NCI-H510A (cell line): ENCODE results near the gene RDH5.

ENCODE experiments used
- DNase-seq: peaks from one replicate; lab custom pipeline; 2025; lab: John Stamatoyannopoulos, UW

Gene RDH5

DNA sequence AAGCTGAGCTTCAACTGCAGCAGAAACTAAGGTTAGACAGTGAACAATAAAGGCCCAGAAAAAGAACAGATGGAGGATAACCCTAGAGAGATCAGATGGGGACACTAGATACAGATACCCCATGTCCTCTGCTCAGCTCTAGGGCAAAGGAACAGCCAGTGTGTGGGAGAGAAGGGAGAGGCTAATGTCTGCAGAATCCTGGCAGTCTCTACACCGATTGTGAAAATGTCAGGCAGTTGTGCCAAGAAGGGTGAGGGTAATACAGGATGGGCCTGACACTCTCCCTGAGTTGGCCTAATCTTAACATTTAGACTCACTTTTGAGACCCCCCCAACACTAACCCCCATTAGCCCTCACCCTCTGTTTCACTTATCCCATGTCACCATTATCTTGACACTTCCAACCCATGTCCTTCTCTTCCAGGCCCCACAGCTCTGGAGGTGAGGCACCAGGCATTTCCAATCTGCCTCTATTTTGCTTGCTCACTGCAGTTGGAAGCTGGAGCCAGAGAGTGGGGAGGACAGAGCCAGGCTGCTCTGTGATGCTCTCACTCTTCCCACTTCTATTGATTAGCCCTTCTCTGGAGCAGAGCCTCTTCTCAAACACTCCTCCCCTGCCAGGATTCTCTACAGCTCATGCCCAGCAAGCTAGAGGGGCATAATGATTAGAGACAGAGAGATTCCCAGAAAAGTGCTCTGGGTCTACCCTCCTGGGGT lies 7.3 kb upstream of the RDH5 start:
- DNase-seq, result no peak

DNA sequence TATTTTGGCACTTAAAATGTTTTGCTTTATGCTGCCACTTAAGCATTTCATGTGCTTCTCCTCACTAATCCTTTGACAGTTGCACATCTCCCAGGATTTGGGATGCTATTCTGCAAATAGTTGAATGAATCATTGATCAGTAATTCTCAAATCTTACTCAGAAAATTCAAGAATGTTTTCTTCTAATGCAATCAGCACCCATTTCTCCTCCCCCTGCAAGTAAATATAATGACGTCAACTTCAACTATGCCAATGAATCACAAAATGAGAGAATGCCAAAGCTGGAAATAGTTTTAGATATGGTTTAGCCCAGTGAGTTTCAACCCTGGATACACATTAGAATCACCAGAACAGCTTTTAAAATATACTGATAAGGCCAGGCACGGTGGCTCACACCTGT lies 6.5 kb upstream of the RDH5 start:
- no peak for DNase-seq

DNA sequence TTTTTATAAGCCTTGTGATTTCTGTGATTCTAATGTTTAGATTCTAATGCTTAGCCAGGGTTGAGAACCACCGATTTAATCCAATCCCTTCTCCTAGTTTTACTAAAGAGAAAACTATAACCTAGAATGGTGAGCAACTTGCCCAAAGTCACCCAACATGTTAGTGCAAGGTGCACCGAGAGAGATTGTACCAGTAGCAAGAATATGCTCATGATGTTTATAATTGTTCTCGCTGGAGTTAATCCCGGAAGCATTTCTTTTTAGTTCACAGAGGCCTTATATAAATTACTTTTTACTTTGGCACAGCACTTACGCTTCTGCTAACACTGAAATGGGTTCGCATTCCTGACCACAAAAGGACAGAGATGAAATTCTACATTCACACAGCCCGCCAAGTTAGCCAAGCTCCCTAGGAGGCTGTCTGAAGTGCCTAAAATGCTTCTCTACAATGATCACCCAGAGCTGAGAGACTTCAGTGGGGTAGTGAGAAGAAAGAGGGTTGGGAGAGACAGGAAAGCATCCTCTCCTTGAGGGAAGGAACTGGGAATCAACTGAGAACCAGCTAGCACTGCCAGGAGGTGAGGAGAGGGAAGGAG lies 4.9 kb upstream of the RDH5 start:
- DNase-seq, result no peak

DNA sequence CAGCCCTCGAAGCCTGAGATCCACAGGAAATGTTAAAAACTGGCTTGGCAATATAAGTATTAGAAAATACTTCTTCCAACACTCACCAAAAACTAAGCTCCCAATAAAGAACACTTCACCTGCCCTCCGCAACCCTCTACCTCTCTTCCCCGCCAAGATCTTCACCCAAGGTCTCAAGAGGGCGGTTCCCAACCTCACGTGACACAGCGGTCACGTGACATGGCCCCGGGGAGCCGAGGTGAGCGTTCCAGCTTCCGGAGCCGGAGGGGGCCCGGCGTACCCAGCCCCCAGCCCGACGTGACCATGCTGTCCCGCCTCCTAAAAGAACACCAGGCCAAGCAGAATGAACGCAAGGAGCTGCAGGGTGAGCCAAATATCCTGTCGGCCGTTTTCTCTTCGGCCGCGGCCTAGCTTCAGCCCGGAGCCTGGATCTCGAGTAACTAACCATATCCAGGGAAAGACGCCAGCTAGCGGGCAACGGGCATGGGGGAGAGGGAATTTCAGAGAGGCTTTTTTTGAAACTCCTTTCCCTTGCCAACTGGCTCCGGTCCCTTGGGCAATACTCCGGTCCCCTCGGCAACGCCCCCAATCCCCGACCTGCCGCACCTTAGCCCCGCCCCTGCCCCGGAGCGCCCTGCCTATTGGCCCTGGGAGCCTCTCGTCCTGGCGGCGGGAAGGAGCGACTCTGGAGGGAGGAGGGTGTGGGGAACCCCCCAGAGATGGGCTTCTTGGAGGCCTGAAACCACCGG lies 4.2 kb upstream of the RDH5 start, which contains the start of gene BLOC1S1:
Gene BLOC1S1 (plus strand): TSS at position 214 of the 749 bp plus-strand sequence. CDS start 6 bp downstream, at position 220.
- peak; percentile 83 for DNase-seq

DNA sequence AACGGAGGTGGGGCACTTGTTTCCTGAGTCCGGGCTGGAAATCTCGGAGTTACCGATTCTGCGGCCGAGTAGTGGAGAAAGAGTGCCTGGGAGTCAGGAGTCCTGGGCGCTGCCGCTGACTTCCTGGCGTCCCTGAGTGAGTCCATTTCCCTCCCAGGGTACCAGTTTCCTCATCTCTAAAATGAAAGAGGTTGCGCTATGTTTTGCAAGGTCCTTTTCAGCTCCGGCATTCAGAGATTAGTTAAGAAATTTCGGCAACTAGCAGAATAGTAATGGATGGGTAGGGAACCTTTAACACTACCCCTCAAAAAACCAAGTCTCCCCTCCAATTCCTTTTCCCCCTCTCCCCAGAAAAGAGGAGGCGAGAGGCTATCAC lies 3.6 kb upstream of the RDH5 start:
- DNase-seq, result no peak

DNA sequence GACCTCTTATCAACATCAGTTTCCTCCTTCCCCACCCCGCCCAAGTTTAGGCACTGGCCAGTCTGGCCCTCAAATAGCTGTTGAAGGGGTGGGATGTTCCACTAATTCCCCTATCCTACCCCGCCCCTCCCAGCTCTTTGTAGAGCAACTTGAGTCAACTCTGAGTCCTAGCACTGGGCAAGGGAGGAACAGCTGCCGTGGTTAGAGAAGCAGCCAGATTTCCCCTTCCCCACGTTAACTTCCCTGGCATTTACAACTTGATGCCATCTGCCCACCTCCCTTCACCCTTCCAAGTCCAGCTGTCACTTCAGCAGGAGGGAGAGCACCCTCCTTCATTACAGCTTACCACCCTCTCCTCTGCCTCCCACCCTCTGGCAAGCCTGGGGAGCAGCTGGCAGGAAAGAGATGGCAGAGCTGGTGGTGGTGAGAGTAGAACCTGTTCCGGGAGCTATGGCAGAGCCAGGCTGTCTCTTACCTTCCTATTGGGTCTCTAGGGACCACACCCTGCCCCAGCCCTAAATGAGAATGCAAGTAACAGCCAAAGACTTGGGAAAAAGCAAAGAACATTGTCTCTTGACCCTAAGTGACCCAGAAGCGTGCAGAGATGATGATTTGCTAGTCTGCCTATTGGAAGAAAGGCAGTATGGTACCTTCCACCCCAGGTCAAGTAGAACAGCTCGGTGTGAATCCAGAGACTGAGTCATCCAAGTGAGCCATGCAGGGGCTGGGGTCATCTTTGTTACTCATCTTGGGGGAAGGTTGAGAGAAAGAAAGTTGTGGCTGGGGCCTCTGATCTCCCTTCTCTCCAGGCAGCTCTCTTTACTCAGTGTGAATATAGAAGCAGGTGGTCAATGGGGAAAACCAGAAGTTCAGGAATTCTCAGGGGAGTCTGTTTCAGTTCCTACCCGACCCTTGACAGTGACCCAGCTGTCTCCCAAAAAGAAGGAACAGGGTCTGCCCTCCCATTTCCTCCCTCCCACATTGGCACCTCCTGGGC lies 2.9 kb upstream of the RDH5 start:
- no peak for DNase-seq

DNA sequence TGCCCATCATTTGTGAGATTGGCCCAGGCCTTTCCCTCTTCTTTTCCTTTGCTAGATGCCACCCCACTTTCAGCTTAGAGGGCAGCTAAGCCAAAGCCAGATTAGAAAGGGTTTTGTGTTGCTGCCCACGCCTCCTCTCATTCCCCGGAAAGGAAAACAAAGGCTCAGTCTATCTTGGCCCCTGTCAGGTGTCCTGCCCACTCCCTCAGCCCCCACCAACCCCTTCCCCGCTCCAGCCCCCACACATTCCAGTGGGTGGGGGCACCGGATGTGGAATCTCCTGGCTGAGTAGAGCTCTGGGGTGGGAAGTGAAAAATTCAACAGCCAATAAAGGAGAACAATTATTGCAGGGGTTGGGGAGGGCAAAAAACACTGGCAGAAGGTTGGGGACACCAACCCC lies 2.2 kb upstream of the RDH5 start:
- no peak for DNase-seq

DNA sequence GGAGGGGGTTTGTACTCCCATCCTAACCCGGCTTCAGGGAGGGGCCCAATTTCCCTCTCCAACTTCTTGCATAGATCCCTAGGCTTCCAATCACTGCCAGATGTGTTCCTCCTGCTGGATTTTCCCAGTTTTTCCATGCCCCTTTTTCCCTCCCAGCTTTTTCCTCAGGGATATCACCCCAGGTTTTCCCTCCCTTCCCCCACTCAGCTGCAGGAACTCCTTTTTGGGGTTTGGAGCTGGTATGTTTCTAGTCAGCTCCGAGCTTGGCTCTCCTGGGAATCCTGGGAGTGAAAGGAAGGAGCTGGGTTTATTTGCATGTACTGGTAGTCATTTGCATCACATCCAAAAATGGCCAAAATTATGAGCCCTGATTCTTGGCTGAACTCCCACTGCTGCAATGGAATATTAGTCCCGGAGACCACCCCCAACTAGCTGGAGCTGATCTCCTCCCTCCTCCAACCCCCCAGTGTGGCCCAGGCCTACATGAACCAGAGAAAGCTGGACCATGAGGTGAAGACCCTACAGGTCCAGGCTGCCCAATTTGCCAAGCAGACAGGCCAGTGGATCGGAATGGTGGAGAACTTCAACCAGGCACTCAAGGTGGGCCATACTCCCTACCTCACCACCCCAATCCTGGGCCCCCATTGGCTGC lies 1.4 kb upstream of the RDH5 start:
- DNase-seq, result no peak

DNA sequence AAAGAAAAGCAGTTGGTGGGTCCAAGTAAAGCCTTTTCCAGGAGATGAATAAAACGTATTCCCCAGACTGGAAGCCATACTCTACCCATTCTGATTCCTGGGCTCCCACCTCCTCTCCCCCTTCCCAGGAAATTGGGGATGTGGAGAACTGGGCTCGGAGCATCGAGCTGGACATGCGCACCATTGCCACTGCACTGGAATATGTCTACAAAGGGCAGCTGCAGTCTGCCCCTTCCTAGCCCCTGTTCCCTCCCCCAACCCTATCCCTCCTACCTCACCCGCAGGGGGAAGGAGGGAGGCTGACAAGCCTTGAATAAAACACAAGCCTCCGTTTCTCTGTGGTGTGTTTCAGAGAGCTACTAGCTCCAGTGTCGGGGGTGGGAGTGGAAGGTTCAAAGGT lies 822 bp upstream of the RDH5 start:
- no peak for DNase-seq

DNA sequence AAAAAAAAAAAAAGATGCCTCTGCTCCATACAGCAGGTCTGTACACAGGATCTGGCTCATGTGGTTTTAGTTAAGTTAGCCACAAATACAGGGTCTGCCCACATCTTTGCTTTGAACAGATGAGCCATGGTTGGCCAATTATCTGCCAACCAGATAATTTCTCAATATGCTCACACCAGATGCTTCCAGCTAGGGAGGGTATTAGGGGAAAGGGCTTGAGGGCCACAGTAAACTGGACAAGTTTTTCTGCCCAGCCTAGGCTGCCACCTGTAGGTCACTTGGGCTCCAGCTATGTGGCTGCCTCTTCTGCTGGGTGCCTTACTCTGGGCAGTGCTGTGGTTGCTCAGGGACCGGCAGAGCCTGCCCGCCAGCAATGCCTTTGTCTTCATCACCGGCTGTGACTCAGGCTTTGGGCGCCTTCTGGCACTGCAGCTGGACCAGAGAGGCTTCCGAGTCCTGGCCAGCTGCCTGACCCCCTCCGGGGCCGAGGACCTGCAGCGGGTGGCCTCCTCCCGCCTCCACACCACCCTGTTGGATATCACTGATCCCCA lies 776 bp downstream of the RDH5 start:
- DNase-seq, result no peak

DNA sequence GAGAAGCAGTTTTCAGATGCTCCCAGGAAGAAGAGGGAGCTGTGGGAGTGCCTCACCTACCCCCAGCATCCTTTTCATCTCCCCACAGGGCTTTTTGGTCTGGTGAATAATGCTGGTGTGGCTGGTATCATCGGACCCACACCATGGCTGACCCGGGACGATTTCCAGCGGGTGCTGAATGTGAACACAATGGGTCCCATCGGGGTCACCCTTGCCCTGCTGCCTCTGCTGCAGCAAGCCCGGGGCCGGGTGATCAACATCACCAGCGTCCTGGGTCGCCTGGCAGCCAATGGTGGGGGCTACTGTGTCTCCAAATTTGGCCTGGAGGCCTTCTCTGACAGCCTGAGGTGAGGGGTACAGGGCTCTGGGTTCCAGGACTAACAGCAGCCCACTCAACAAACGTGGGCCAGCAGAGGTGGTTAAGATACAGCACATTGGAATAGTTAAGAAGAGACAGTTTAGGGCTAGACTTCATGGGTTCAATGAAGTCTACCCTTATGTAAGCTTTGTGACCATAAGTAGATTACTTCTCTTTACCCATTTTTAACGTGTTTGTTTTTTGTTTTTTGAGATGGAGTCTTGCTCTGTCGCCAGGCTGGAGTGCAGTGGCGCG lies 1.5 kb downstream of the RDH5 start:
- DNase-seq, result no peak

DNA sequence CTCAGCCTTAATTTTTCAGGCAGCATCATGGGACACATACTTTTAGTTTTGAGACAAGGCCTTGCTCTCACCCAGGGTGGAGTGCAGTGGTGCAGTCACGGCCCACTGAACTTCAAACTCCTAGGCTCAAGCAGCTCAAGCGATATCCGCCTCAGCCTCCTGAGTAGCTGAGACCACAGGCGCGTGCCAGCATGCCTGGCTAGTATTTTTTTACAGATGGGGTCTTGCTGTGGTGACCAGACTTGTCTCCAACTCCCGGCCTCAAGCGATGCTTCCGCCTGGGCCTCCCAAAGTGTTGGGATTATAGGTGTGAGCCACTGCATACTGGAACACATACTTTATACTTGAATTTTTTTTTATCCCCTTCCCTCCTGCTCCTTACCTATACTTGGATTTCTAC lies 2.8 kb downstream of the RDH5 start:
- DNase-seq, result no peak

DNA sequence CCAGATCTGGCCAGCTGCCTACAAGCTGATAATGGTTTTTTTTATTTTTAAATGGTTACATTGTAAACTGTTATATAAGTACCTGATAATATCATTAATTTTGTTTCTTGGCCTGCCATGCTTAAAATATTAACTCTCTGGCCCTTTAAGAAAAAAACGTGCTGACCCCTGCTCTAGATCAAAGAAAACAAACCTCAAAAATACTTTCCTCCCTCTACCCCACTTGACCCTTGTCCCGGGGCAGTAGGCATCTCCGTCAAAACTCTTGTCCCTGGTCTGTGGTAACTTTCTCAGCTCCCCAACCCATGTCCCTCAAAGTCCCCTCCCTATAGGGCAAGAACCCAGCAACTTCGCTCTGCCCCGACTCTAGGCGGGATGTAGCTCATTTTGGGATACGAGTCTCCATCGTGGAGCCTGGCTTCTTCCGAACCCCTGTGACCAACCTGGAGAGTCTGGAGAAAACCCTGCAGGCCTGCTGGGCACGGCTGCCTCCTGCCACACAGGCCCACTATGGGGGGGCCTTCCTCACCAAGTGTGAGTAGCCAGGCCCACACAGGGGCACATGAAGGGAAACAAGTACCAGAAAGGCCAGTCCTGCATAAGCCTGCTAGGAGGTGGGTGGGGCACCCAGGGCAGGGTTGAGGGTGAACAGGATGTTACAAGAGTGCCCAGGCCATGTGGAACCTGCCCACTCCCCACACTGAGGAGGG lies 3.5 kb downstream of the RDH5 start:
- DNase-seq, result no peak

DNA sequence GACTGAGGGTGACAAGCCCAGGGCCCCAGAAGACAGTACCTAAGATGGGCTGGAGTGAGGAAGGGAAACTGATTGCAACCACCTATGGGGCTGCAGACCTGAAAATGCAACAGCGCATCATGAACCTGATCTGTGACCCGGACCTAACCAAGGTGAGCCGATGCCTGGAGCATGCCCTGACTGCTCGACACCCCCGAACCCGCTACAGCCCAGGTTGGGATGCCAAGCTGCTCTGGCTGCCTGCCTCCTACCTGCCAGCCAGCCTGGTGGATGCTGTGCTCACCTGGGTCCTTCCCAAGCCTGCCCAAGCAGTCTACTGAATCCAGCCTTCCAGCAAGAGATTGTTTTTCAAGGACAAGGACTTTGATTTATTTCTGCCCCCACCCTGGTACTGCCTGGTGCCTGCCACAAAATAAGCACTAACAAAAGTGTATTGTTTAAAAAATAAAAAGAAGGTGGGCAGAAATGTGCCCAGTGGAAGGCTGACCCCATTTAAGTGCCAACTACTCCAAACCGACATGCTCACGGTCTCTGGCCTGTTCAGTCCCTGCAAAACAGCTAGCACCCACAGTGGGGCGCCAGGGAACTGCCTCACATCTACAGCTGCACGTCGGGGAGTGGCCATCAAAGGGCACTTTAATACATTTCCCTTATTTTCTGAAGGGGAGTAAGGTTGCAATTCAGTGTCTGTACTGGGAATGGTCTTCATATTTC lies 4.2 kb downstream of the RDH5 start:
- DNase-seq, result peak; percentile 24

DNA sequence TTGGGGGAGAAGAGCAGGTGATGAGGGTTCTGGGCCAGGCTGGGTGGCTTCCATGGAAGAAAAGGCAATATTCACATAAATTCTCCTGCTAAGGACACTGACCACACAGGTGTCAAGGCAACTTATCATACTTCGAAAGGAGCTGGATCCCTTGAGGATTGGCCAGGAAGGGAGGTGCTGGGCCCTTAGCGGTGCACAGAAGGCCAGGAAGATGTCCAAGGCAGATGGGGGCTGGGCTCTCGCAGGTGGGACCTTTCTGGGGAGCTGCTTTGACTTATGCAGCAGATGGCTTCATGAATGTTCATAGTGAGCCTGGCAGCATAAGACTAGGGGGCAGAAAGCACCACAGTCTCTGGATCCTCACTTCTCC lies 4.7 kb downstream of the RDH5 start:
- no peak for DNase-seq

DNA sequence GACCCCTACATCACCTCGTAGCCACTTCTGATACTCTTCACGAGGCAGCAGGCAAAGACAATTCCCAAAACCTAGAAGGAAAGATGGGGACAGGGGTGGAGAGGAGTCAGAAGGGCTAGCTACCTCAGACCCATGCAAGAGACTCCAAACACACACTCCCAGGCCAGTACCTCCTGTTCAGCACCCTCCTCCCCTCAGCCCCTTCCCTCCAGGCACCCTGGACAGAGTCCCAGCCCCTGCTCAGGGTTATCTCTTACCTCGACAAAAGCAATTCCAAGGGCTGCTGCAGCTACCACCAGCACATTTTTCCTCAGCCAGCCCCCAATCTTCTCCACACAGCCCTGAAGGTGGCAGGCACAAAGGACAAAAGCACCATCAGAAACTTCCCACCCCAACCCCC lies 5.4 kb downstream of the RDH5 start:
- DNase-seq, result no peak

DNA sequence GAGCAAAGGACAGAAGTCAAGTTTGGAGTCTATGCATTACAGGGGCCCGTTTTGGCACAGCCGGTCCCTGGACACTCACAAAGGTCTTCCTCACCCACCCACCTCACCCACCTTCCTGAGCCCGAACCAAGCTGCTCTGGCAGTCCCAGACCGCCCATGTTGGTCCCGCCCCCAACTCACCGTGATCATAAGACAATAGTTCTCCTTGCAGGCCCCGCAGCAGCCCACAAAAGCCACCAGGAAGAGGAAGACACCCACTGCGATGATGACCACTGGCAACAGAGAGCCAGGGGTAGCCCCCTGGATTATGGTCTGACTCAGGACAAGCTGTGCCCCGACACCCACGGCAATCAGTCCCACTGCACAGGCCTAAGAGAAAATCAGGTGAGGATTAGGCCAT lies 6.8 kb downstream of the RDH5 start:
- no peak for DNase-seq

DNA sequence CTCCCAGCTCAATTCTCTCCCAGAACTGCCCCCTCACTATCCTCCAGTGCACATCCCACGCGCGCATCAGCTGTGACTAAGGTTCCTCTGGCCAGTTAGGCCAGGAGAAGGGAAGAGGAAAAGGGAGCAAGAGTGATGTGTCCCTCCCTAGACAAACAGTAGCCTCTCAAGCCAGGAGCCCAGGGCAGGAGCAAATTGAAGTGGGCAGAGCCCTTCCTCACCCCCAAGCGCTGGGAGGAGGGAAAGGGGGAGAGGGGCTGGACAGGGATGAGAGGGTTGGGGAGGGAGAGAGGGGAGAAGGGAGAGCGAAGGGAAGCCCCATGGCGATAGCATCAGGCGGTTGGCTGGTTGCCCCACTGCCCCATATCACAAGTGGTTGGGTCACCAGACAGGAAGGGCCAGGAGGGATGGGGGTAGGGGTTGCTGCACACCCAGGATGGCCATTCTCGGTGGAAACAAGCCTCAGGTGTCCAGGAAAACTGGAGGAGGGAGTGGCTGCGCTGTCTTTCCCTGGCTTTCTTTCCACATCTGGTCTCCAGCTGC lies 7.5 kb downstream of the RDH5 start:
- DNase-seq, result no peak
